Esophagus squamous epithelium (tissue), 4 donors: ENCODE data around the gene GPR176.

Source experiments
- POLR2A ChIP-seq, 4 donors: fragments of 450-650 bp; IDR thresholded peaks; one replicate each; pipeline ENCODE4 v1.6.1; 2017; ENCODE audit warnings: antibody characterized with exemption in 4 of 4, mild to moderate bottlenecking in 4 of 4, moderate library complexity in 3 of 4
- TF ChIP-seq, protein P1 (sequence below), 6 experiments: fragments of 450-650 bp in 4 of 6; fragments of 200-600 bp in 2 of 6; sonication (generic) in 2 of 6; IDR thresholded peaks; one replicate each; pipeline ENCODE4 v1.5.1; 2016 to 2019; ENCODE audit warnings: antibody characterized with exemption in 6 of 6, mild to moderate bottlenecking in 4 of 6, moderate library complexity in 4 of 6

DNA sequence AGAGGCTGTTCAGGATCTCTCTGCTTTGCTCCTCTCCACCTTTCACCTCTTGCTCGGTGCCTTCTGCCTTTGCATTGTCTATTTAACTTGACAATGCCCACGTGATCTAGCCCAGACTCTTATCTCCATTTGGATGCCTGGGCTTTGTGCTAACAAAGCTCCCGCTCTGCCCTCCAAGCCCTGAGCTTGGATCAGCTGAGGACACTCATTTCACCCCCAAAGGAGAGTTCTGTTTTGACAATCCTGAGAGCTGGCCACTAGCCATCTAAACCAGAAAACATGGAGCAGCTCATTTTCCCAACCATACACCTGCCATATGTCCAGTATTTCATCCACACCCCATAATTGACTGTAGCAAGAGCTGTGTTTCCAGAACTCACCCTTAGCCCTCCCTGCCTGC is 12.8 kb downstream of the GPR176 start:
- no peak for TF ChIP-seq POLR2A (IDR thresholded peaks at IDR 0.05)
- TF ChIP-seq, protein P1, sequence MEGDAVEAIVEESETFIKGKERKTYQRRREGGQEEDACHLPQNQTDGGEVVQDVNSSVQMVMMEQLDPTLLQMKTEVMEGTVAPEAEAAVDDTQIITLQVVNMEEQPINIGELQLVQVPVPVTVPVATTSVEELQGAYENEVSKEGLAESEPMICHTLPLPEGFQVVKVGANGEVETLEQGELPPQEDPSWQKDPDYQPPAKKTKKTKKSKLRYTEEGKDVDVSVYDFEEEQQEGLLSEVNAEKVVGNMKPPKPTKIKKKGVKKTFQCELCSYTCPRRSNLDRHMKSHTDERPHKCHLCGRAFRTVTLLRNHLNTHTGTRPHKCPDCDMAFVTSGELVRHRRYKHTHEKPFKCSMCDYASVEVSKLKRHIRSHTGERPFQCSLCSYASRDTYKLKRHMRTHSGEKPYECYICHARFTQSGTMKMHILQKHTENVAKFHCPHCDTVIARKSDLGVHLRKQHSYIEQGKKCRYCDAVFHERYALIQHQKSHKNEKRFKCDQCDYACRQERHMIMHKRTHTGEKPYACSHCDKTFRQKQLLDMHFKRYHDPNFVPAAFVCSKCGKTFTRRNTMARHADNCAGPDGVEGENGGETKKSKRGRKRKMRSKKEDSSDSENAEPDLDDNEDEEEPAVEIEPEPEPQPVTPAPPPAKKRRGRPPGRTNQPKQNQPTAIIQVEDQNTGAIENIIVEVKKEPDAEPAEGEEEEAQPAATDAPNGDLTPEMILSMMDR (IDR thresholded peaks at IDR 0.05) = no peak
